Inflammatory macrophage treated with lipopolysaccharide for 4 hours (primary cell): ENCODE data around the gene NME4.
"Not testable (repeated sequence)": the region's sequence is repeated elsewhere in the genome, so short reads cannot be mapped to it uniquely, and the experiment has no call there.

Source experiments
- DNase-seq: peaks from one replicate; pipeline ENCODE4 v3.0.0-alpha.2; 2020

NME4 gene

GRCh38 chr16:378113-378820, 18.7 kb upstream of the NME4 start:
- DNase-seq: not testable (repeated sequence)

GRCh38 chr16:378821-379182, 18.2 kb upstream of the NME4 start:
- DNase-seq: no peak

- no peak for DNase-seq
These were observed 17.6 kb upstream of the NME4 start for GRCh38 chr16:379183-379960.

GRCh38 chr16:379961-380761, 16.8 kb upstream of the NME4 start:
- DNase-seq: no peak

- no peak for DNase-seq
These were observed 16.3 kb upstream of the NME4 start for GRCh38 chr16:380762-381011.

- peak; percentile 16 for DNase-seq
These were observed 15.8 kb upstream of the NME4 start for GRCh38 chr16:381012-381788.

- DNase-seq: peak; percentile 80
These were observed 14.9 kb upstream of the NME4 start, which contains the start of gene PGAP6 for GRCh38 chr16:381789-382717. Gene PGAP6, minus strand, starts transcription at chr16:381978. Its CDS starts 157 bp downstream, at chr16:381821.

- peak; percentile 32 for DNase-seq
These were observed 13.5 kb upstream of the NME4 start for GRCh38 chr16:383326-384051.

GRCh38 chr16:386641-387156, 10.3 kb upstream of the NME4 start:
- DNase-seq: no peak

GRCh38 chr16:387761-388666, 9.0 kb upstream of the NME4 start:
- not testable (repeated sequence) for DNase-seq

- DNase-seq: no peak
These were observed 7.6 kb upstream of the NME4 start for GRCh38 chr16:389352-389751.

GRCh38 chr16:391885-392335, 5.1 kb upstream of the NME4 start:
- peak; percentile 69 for DNase-seq

GRCh38 chr16:392450-393030, 4.5 kb upstream of the NME4 start:
- DNase-seq: peak; percentile 77

GRCh38 chr16:396199-396598, 800 bp upstream of the NME4 start:
- DNase-seq: no peak

- DNase-seq: no peak
These were observed 394 bp upstream of the NME4 start for GRCh38 chr16:396605-397004.

GRCh38 chr16:397736-398332, 835 bp downstream of the NME4 start:
- DNase-seq: peak; percentile 23

GRCh38 chr16:398561-399339, 1.8 kb downstream of the NME4 start:
- no peak for DNase-seq
